Activated CD4-positive, alpha-beta T cell treated with anti-CD3 and anti-CD28 coated beads, Interleukin-2, amount 10 ng/mL, durations not matched to agents 7 days and 5 days (primary cell): ENCODE measurements around the gene MPPED1. TPM values are rescaled to one million over a fixed set of nuclear protein-coding genes. Genes with fewer than 3 reads are reported as not detected.

ENCODE experiments used
- CTCF ChIA-PET: fragments of 350-600 bp; sonication (Branson Sonifier 250); formaldehyde crosslinking; loops from one replicate; lab custom pipeline; 2021; ENCODE audit warnings: antibody characterized with exemption; lab: Charles Lee
- POLR2A ChIA-PET: fragments of 350-600 bp; sonication (Branson Sonifier 250); formaldehyde crosslinking; loops from one replicate; lab custom pipeline; 2021; ENCODE audit warnings: antibody characterized with exemption; lab: Charles Lee
- DNase-seq: peaks from one replicate; pipeline ENCODE4 v3.0.0-alpha.2; 2020
- H3K27ac Mint-ChIP-seq: one replicate; pipeline ENCODE4 v1.8.0; 2021; ENCODE audit warnings: mild to moderate bottlenecking, moderate library complexity, mixed read lengths
- H3K27me3 Mint-ChIP-seq: one replicate; pipeline ENCODE4 v1.8.0; 2021; ENCODE audit warnings: mixed read lengths
- H3K36me3 Mint-ChIP-seq: one replicate; pipeline ENCODE4 v1.8.0; 2021; ENCODE audit warnings: low read depth, mixed read lengths
- H3K4me1 Mint-ChIP-seq: one replicate; pipeline ENCODE4 v1.8.0; 2021; ENCODE audit warnings: mixed read lengths
- H3K4me3 Mint-ChIP-seq: one replicate; pipeline ENCODE4 v1.8.0; 2021; ENCODE audit warnings: mild to moderate bottlenecking, moderate library complexity, mixed read lengths
- H3K9me3 Mint-ChIP-seq: one replicate; pipeline ENCODE4 v1.8.0; 2021; ENCODE audit warnings: mixed read lengths
- total RNA-seq, 2 experiments: library from RNA; stranded (reverse); gene quantifications; one replicate each; pipeline ENCODE4 v1.2.3, GENCODE V29; 2021

MPPED1 gene
- total RNA-seq, 2 experiments from 2014 or later: not detected

DNA sequence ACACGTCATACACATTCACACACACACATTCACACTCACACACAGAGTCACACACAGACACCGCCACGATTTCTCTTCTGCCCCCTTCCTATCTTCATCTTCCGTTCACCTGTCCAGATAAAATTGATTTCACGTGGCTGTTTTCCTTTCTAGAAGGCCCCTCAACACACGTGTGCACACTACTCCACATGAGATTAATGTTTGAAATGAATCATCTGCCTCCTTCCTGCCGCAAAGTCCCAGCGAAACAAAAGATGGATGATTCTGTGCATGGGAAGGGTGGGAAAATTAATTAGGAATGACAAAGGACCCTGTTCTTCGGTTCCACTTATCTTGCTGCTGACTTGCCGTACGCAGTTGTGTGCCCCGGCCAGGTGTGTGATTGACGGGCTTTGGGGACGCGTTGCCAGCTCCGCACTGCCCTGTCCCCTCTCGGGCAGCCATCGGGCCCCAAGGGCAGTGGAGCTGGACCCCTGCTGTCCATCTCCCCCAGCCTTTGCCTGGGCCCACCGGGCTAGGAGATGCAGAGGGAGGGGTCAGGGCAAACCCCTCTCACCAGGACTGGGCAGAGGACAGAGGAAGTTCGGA lies 73.8 kb downstream of the MPPED1 start:
- Mint-ChIP-seq H3K36me3 (no peaks in the 10 kb centered on the region), H3K27me3 (no peaks in the 10 kb centered on the region), H3K9me3 (no peaks in the 10 kb centered on the region), H3K4me3 (no peak overlapping the region), H3K27ac (no peak overlapping the region), H3K4me1 (peaks cover 11% of the 10 kb centered on the region)
- ChIA-PET CTCF (no interaction called here), POLR2A (no interaction called here)
- DNase-seq: no peak

DNA sequence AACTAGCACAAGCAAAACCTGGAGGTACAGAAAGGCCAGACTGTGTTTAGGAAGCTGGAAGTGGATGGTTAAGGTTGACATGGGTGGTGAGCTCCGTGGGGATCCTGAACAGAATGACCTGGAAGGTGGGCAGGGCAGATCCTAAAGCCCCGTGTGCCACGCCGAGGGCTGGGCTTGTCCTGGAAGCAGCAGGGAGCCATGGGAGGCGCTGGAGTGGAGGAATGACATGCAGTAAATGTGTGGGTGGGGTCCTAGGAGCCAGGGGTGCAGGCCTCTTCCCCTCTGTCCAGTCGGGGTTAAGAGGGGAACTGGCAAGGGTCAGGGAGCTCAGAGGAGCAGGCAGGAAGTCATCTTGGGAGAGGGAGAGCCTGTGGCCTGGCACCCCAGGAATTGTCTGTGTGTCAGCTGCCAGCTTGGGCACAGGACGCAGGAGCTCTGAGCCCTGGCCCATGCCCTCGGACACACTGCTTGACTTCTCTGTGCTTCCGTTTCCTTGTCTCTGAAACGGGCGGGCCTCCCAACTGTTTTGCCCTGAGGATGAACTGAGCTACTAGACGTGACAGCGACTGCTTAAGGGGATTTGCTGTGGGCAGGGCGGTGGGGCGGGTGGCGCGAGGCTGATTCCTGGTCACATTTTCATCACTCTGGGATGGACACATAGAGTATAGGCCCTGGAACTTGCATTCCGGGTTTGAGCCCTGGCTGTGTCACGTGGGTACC lies 75.7 kb downstream of the MPPED1 start:
- ChIA-PET POLR2A (no interaction called here), CTCF (interaction anchor here (0.6 to 1.0 kb wide), 2 partner anchors 8 to 1171 kb away, joined by 3 read pairs; no protein-coding TSS in a partner anchor)
- no peaks in the 10 kb centered on the region for H3K4me1 Mint-ChIP-seq

GRCh38 chr22:43488031-43488866 lies 76.4 kb downstream of the MPPED1 start:
- H3K27me3 Mint-ChIP-seq: no peaks in the 10 kb centered on the region
- H3K4me1 Mint-ChIP-seq: no peaks in the 10 kb centered on the region
- no peak overlapping the region for H3K27ac Mint-ChIP-seq
- DNase-seq: no peak
- H3K4me3 Mint-ChIP-seq: no peak overlapping the region
- POLR2A ChIA-PET: no interaction called here
- H3K36me3 Mint-ChIP-seq: no peaks in the 10 kb centered on the region
- CTCF ChIA-PET: interaction anchor here (0.6 kb wide), 1 partner anchor 1170 kb away, joined by 3 read pairs; no protein-coding TSS in a partner anchor
- H3K9me3 Mint-ChIP-seq: peaks cover 3% of the 10 kb centered on the region

More for the DNA sequence above, 75.7 kb downstream of the MPPED1 start:
- no peaks in the 10 kb centered on the region for H3K36me3 Mint-ChIP-seq
- no peak for DNase-seq
- no peak overlapping the region for H3K27ac Mint-ChIP-seq
- no peak overlapping the region for H3K4me3 Mint-ChIP-seq
- H3K9me3 Mint-ChIP-seq: peaks cover 3% of the 10 kb centered on the region
- no peaks in the 10 kb centered on the region for H3K27me3 Mint-ChIP-seq

DNA sequence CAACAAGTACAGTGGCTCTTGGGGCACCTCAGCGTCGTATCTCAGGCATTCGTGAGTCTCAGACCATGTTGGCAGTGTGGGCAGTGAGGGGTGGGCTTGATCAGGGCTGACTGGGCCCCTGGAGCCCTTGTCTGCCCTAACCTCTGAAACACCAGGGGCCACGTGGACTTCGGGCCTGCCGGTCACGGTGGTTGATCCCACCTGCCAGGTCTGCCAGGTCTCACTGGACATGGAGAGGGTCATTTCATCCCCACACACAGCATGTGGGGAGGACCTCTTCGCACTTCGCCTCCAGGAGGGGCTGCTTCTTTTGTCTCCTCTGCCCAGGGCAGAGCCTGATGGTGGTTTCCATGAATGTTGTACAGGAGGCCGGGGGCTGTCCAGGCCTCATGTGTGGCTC lies 77.1 kb downstream of the MPPED1 start:
- Mint-ChIP-seq H3K9me3 (peaks cover 3% of the 10 kb centered on the region), H3K36me3 (no peaks in the 10 kb centered on the region), H3K4me1 (no peaks in the 10 kb centered on the region), H3K4me3 (no peak overlapping the region), H3K27me3 (no peaks in the 10 kb centered on the region), H3K27ac (no peak overlapping the region)
- ChIA-PET POLR2A (no interaction called here), CTCF (no interaction called here)
- DNase-seq: no peak

DNA sequence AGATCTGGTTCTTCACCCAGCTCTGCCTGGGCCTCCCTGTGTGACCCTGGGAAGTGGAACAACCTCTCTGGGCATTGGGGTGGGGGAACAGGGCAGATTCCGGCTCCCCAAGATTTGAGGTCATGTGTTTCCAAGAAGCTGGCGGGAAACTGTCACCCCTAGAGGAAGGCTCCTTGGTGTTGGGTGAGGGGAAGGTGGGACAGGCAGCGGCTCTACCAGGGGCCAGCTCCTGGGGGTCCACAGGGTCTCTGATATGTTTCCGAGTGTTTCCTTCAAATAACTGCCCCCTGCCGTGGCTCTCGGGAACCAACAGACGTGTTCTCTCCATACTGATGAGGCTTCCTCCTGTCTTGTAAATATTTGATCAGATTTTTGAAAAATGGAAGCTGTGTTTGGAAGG lies 78.5 kb downstream of the MPPED1 start:
- no peaks in the 10 kb centered on the region for H3K27me3 Mint-ChIP-seq
- CTCF ChIA-PET: no interaction called here
- no peak overlapping the region for H3K4me3 Mint-ChIP-seq
- peaks cover 3% of the 10 kb centered on the region for H3K9me3 Mint-ChIP-seq
- no peaks in the 10 kb centered on the region for H3K4me1 Mint-ChIP-seq
- H3K27ac Mint-ChIP-seq: no peak overlapping the region
- no peak for DNase-seq
- H3K36me3 Mint-ChIP-seq: no peaks in the 10 kb centered on the region
- POLR2A ChIA-PET: no interaction called here

- H3K4me3 Mint-ChIP-seq: no peak overlapping the region
- H3K9me3 Mint-ChIP-seq: peaks cover 3% of the 10 kb centered on the region
- no peak for DNase-seq
- H3K27ac Mint-ChIP-seq: no peak overlapping the region
- H3K27me3 Mint-ChIP-seq: no peaks in the 10 kb centered on the region
- no peaks in the 10 kb centered on the region for H3K4me1 Mint-ChIP-seq
- ChIA-PET CTCF (no interaction called here), POLR2A (no interaction called here)
- no peaks in the 10 kb centered on the region for H3K36me3 Mint-ChIP-seq
These were observed 79.4 kb downstream of the MPPED1 start for GRCh38 chr22:43491177-43491576.

DNA sequence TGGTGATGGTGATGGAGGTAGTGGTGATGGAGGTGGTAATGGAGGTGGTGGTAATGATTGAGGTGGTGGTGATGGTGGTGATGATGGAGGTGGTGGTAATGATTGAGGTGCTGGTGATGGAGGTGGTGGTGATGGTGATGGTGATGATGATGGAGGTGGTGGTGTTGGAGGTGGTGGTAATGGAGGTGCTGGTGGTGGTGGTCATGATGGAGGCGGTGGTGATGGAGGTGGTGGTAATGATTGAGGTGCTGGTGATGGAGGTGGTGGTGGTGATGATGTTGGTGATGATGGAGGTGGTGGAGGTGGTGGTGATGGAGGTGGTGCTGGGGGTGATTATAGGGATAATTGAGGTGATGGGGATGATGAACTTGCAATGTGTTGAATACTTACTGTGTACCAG lies 79.9 kb downstream of the MPPED1 start:
- Mint-ChIP-seq H3K4me3 (no peak overlapping the region), H3K9me3 (peaks cover 3% of the 10 kb centered on the region), H3K36me3 (no peaks in the 10 kb centered on the region), H3K27me3 (no peaks in the 10 kb centered on the region), H3K27ac (no peak overlapping the region), H3K4me1 (no peaks in the 10 kb centered on the region)
- POLR2A ChIA-PET: no interaction called here
- CTCF ChIA-PET: no interaction called here
- DNase-seq: no peak

DNA sequence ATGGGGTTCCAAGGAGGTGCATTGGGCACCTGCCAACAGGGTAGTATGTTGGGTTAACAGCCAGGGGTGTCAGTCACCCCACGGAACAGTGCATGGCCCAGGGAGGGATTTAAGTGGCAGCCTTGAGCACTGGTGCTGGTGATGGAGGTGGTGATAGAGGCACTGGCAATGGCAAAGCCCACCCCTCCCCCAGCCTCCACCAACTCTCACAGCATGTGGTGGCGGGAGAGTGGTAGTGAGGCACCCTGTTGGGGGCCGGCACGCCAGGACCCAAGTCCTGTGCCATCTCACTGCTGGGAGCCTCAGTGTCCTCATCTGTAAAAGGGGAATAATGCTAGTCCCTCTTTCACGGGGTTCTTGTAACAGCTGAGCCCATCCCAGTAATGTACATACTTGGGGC lies 81.5 kb downstream of the MPPED1 start:
- Mint-ChIP-seq H3K27ac (no peak overlapping the region), H3K9me3 (peaks cover 3% of the 10 kb centered on the region), H3K27me3 (no peaks in the 10 kb centered on the region), H3K4me3 (no peak overlapping the region), H3K36me3 (no peaks in the 10 kb centered on the region), H3K4me1 (no peaks in the 10 kb centered on the region)
- no peak for DNase-seq
- CTCF ChIA-PET: no interaction called here
- POLR2A ChIA-PET: no interaction called here

DNA sequence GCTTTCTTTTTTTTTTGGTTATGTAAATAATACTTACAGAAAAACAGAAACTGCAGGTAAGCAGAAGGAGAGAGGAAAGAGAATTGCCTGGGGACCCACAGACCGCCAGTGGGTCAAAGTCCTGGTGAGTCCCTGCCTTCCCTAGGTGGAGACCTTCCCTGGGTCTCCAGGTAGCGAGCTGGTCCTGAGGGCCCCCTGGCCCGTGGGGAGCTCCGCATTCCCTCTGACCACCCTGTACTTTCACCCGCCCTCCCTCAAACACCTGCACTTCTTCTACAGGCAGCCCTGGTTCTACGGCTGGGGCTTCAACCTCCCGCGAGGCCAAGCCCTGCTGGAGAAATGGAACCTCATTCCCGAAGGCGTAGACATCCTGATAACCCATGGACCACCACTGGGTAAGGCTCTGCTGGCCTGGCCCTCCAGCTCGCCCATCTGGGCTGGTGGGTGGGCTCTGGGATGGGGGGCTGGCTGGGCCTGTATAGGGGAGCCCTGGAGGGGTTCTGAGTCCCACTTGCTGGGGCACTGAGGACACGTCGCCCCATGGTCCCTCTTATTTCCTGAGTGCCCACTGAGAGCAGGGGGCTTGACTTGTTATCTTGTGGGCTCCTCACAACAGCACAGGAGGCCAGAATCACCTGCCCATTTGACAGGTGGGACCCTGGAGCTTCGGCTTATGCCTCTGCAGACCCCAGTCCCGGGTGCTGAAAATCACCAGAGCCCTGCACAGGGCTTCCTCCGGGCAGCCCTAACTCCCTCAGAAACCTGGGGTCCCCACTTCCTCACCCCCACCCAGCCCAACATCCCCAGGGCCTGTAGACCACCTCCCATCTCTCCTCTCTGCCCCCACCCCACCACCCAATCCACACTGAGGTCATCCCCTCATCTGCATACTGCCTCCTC lies 86.4 kb downstream of the MPPED1 start:
- no peaks in the 10 kb centered on the region for H3K9me3 Mint-ChIP-seq
- no peaks in the 10 kb centered on the region for H3K27me3 Mint-ChIP-seq
- no peak for DNase-seq
- H3K4me3 Mint-ChIP-seq: no peak overlapping the region
- no peaks in the 10 kb centered on the region for H3K4me1 Mint-ChIP-seq
- H3K27ac Mint-ChIP-seq: no peak overlapping the region
- H3K36me3 Mint-ChIP-seq: no peaks in the 10 kb centered on the region
- POLR2A ChIA-PET: no interaction called here
- CTCF ChIA-PET: no interaction called here

GRCh38 chr22:43498856-43499253 lies 87.0 kb downstream of the MPPED1 start:
- no peaks in the 10 kb centered on the region for H3K36me3 Mint-ChIP-seq
- H3K9me3 Mint-ChIP-seq: no peaks in the 10 kb centered on the region
- H3K27me3 Mint-ChIP-seq: no peaks in the 10 kb centered on the region
- ChIA-PET CTCF (no interaction called here), POLR2A (no interaction called here)
- no peaks in the 10 kb centered on the region for H3K4me1 Mint-ChIP-seq
- H3K27ac Mint-ChIP-seq: no peak overlapping the region
- no peak for DNase-seq
- H3K4me3 Mint-ChIP-seq: no peak overlapping the region

DNA sequence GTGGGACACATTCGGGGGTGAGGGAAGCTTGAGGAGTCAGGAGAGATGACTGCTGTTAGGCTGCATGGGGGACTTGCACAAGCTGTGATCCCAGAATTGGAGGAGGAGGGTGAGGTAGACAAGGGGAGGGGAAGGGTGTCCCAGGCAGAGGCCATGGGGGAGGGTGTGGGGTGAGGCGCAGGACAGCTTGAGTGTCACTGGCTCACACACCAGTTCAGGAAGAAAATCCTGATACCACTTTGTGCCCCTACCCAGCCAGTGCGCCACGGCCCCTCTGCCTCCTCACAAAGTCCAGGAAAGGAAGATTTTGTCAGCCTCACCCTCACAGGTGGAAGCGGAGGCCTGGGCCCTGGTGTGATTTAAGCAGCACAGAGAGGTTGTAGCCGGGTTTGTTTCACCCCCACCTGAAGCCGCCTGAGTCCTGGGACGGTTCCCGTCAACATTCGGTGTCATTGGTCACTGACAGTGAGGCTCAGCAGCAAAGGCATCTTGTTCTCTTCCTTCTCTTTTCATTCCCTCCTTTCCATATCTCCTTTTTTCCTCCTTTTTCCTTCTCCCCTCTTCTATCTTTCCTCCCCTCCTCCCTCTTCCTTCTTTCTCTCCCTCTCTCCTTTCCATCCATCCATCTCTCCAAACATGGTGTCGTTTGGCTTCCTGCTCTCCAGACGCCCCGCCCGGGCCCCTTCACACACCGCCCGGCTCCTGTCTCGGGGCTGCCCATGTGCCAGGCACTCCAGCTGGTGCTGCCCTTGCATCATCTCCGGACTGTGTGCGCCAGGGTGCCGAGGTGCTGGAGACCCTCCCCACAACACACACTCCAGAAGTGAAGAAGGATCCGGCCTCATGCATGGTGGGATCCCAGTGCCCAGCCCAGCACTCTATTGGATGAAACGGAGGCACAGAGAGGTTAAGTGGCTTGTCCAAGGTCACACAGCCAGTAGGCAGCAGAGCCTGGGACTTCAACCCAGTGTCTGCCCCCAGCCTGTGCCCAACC lies 89.3 kb downstream of the MPPED1 start:
- Mint-ChIP-seq H3K27ac (no peak overlapping the region), H3K9me3 (no peaks in the 10 kb centered on the region), H3K4me3 (no peak overlapping the region), H3K27me3 (no peaks in the 10 kb centered on the region), H3K4me1 (no peaks in the 10 kb centered on the region), H3K36me3 (no peaks in the 10 kb centered on the region)
- ChIA-PET POLR2A (no interaction called here), CTCF (no interaction called here)
- DNase-seq: no peak

- POLR2A ChIA-PET: no interaction called here
- H3K9me3 Mint-ChIP-seq: no peaks in the 10 kb centered on the region
These were observed 90.1 kb downstream of the MPPED1 start for GRCh38 chr22:43501878-43502277.

More at GRCh38 chr22:43501878-43502277, 90.1 kb downstream of the MPPED1 start:
- CTCF ChIA-PET: no interaction called here
- no peak overlapping the region for H3K4me3 Mint-ChIP-seq
- H3K4me1 Mint-ChIP-seq: no peaks in the 10 kb centered on the region
- no peaks in the 10 kb centered on the region for H3K27me3 Mint-ChIP-seq
- no peaks in the 10 kb centered on the region for H3K36me3 Mint-ChIP-seq
- DNase-seq: no peak
- no peak overlapping the region for H3K27ac Mint-ChIP-seq
